PFSK-1 (cell line): Measurements from ENCODE around the gene SRSF4.

Experiments
- FOXP2 ChIP-seq: optimal IDR thresholded peaks from 2 replicates; pipeline ENCODE3; 2011; ENCODE audit warnings: borderline replicate concordance, control low read depth, inconsistent platforms; ENCODE audit not compliant: insufficient read depth; ENCODE audit errors: extremely low read length, extremely low read depth
- POLR2AphosphoS5 ChIP-seq: IDR thresholded peaks from 2 replicates; pipeline ENCODE4 v1.6.1; 2012; ENCODE audit warnings: low read depth, mild to moderate bottlenecking, control low read depth, low read length, moderate library complexity
- SIN3A ChIP-seq: IDR thresholded peaks from 2 replicates; pipeline ENCODE4 v1.6.1; 2012; ENCODE audit warnings: mild to moderate bottlenecking, low read length, moderate library complexity, borderline replicate concordance; ENCODE audit not compliant: insufficient read depth
- TAF1 ChIP-seq: IDR thresholded peaks from 2 replicates; pipeline ENCODE4 v1.6.1; 2012; ENCODE audit warnings: low read length, control low read depth, borderline replicate concordance; ENCODE audit not compliant: insufficient read depth
- TF ChIP-seq, protein P1 (sequence below), 2 experiments: IDR thresholded peaks; 2 replicates each; pipeline versions ENCODE4 v1.6.1 to v1.8.0; 2011 to 2012; ENCODE audit warnings: low read depth in 2 of 2, low read length in 2 of 2, control low read depth in 1 of 2, inconsistent platforms in 1 of 2, mild to moderate bottlenecking in 1 of 2, moderate library complexity in 1 of 2; ENCODE audit not compliant: insufficient read depth in 1 of 2

Gene SRSF4

DNA sequence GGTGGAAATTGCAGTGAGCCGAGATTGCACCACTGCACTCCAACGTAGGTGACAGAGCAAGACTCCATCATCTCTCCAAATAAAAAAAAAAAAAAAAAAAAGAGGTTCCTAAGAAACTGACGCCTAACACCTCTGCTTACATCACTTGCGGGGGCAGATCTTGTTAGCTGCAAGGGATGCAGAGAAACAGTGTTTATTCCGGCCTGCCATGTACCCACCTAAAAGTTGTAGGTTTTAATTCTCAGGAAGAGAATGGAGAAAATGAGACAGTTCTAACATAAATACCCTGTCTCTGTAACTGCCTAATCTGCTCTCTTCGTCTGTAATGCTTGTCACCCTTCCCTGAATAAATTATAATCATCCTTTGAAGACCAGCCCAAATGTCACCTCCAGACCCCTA is 9.0 kb upstream of the SRSF4 start:
- TF ChIP-seq SIN3A, result no peak
- TF ChIP-seq, protein P1, sequence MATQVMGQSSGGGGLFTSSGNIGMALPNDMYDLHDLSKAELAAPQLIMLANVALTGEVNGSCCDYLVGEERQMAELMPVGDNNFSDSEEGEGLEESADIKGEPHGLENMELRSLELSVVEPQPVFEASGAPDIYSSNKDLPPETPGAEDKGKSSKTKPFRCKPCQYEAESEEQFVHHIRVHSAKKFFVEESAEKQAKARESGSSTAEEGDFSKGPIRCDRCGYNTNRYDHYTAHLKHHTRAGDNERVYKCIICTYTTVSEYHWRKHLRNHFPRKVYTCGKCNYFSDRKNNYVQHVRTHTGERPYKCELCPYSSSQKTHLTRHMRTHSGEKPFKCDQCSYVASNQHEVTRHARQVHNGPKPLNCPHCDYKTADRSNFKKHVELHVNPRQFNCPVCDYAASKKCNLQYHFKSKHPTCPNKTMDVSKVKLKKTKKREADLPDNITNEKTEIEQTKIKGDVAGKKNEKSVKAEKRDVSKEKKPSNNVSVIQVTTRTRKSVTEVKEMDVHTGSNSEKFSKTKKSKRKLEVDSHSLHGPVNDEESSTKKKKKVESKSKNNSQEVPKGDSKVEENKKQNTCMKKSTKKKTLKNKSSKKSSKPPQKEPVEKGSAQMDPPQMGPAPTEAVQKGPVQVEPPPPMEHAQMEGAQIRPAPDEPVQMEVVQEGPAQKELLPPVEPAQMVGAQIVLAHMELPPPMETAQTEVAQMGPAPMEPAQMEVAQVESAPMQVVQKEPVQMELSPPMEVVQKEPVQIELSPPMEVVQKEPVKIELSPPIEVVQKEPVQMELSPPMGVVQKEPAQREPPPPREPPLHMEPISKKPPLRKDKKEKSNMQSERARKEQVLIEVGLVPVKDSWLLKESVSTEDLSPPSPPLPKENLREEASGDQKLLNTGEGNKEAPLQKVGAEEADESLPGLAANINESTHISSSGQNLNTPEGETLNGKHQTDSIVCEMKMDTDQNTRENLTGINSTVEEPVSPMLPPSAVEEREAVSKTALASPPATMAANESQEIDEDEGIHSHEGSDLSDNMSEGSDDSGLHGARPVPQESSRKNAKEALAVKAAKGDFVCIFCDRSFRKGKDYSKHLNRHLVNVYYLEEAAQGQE (IDR thresholded peaks at IDR 0.05; ENCODE audit: insufficient read depth in 1 of 2, low read depth in 2 of 2, low read length in 2 of 2), result no peak
- no peak for TF ChIP-seq TAF1
- no peak for TF ChIP-seq FOXP2
- TF ChIP-seq POLR2AphosphoS5, result no peak

DNA sequence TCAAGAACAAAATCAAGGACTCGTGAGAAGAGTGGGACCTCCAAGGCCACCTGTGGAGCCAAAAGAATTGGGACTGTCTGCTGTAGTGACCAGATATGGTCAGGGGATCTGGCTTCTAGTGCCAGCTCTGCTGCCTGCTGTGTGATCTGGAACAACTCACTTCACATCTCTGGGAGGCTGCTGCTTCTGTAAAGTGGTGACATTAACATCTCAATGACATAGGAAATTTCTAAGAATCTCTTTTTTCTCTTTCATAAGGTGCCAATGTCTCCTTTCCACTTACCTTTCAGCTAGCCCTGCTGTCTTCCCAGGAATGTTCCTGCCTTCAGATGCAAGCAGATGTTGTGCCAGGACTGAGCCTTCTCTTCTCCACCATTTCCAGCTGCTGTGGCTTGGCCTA is 5.0 kb upstream of the SRSF4 start:
- TF ChIP-seq SIN3A (no peak), TAF1 (no peak), FOXP2 (no peak), POLR2AphosphoS5 (no peak)
- TF ChIP-seq, protein P1 (IDR thresholded peaks at IDR 0.05; ENCODE audit: insufficient read depth in 1 of 2, low read depth in 2 of 2, low read length in 2 of 2), result no peak

DNA sequence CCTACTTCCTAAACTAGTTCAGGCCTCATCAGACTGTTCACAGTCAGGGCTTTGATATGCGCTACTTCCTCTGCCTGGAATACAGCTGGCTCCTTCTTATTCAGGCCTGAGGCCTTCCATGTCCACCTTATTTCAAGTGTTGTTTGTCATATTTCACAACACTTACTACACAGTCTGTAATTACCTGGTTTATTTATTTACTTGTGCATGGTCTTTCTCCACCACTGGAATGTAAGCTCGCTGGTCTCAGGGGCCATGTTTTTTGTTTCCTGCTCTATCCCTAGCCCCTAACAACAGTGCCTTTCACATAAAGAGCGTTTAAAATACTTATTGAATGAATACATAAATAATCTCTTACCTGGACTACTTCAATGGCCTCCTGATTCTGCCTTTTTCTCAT is 4.6 kb upstream of the SRSF4 start:
- TF ChIP-seq SIN3A, result no peak
- TF ChIP-seq, protein P1 (IDR thresholded peaks at IDR 0.05; ENCODE audit: insufficient read depth in 1 of 2, low read depth in 2 of 2, low read length in 2 of 2), result no peak

DNA sequence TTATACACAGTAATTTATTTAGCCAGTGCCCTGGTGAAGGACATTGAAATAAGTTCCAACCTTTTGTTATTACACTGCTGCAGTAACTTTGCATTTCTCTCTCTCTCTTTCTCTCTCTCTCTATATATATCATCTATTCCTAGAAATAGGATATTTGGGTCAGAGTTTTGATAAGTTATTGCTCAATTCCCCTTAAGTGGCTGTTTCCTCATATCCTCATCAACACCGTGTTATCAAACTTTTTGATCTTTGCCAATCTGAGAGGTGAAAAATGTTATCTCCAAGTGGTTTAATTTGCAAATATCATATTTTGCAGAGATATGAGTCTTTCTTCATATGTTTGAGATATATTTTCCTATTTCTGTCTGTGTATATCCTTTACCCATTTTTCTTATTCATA is 1.6 kb upstream of the SRSF4 start:
- TF ChIP-seq FOXP2, result no peak
- TF ChIP-seq POLR2AphosphoS5, result no peak
- TF ChIP-seq, protein P1 (IDR thresholded peaks at IDR 0.05; ENCODE audit: insufficient read depth in 1 of 2, low read depth in 2 of 2, low read length in 2 of 2), result no peak
- TF ChIP-seq SIN3A, result no peak
- no peak for TF ChIP-seq TAF1

DNA sequence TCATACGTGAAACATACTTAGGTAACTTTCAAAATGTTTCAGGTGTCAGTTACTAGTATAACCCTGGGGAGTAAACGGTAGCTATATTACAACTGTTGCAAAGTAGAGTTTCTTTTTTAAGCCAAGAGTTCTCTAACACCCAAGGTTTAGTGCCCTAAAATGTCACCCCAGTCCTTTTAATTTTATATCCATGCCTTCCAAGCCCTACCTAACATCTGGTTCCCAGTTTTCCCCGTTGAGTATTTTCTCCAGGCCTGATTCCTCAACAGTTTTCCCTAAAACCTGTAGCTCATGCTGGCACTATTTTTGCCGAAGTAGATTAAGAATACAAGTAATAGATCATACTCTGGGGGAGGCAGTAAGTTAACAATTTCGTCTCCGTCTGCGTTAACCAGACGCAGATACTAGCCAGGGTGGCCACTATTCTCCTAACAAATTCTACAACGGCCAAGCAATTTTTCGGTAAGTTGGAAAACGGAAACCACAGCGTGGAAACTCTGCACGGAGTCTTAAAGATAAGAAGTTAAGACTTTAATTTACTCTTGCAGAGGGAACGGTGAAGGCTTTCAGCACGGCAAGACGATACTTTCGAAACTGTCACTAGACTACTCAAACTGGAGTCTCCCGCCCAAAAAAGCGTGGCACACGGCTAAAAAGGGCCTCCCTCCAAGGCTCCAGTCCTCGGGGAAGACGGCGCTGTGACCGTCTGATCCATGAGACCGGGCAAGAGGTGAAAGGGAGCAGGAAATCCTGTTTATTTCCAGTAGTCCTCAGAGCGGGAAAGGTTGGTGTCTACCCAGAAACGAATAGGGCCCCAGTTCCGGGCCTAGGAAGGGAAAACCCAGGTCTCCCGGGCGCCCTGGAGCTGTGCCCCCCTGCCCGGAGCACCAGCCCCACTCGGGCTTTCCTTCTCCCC is 945 bp downstream of the SRSF4 start:
- TF ChIP-seq TAF1 (no peak), FOXP2 (no peak), SIN3A (no peak), POLR2AphosphoS5 (no peak)
- TF ChIP-seq, protein P1 (IDR thresholded peaks at IDR 0.05; ENCODE audit: insufficient read depth in 1 of 2, low read depth in 2 of 2, low read length in 2 of 2), result no peak
